ENCODE results near the gene IRAG1. TPM values are rescaled to one million over a fixed set of nuclear protein-coding genes. Genes with fewer than 3 reads are reported as not detected.
"Not testable (repeated sequence)": the region's sequence is repeated elsewhere in the genome, so short reads cannot be mapped to it uniquely, and the experiment has no call there.

Gene IRAG1
- total RNA-seq, 1 experiment from 2014 or later = 0.02 TPM

- DNase-seq (ENCODE audit: low read depth) = no peak
Observed at GRCh38 chr11:10708131-10708530, 14.6 kb upstream of the IRAG1 start.

GRCh38 chr11:10701982-10702381, 8.4 kb upstream of the IRAG1 start:
- no peak for DNase-seq (ENCODE audit: low read depth)

- no peak for DNase-seq (ENCODE audit: low read depth)
Observed at GRCh38 chr11:10699072-10699471, 5.5 kb upstream of the IRAG1 start.

GRCh38 chr11:10697323-10697620, 3.7 kb upstream of the IRAG1 start:
- DNase-seq (ENCODE audit: low read depth) = no peak

- DNase-seq (ENCODE audit: low read depth) = no peak
Observed at GRCh38 chr11:10696468-10697322, 3.1 kb upstream of the IRAG1 start.

GRCh38 chr11:10695833-10696232, 2.3 kb upstream of the IRAG1 start:
- no peak for DNase-seq (ENCODE audit: low read depth)

GRCh38 chr11:10694486-10695239, 1.1 kb upstream of the IRAG1 start:
- DNase-seq (ENCODE audit: low read depth) = no peak

GRCh38 chr11:10692531-10693115, 932 bp downstream of the IRAG1 start:
- DNase-seq (ENCODE audit: low read depth) = no peak

GRCh38 chr11:10688401-10688800, 5.2 kb downstream of the IRAG1 start:
- DNase-seq (ENCODE audit: low read depth) = peak; percentile 70

- no peak for DNase-seq (ENCODE audit: low read depth)
Observed at GRCh38 chr11:10686311-10686710, 7.2 kb downstream of the IRAG1 start.

- no peak for DNase-seq (ENCODE audit: low read depth)
Observed at GRCh38 chr11:10683429-10683828, 10.1 kb downstream of the IRAG1 start.

- no peak for DNase-seq (ENCODE audit: low read depth)
Observed at GRCh38 chr11:10680956-10681487, 12.5 kb downstream of the IRAG1 start.

- not testable (repeated sequence) for DNase-seq (ENCODE audit: low read depth)
Observed at GRCh38 chr11:10680279-10680678, 13.3 kb downstream of the IRAG1 start.

GRCh38 chr11:10679644-10680043, 13.9 kb downstream of the IRAG1 start:
- no peak for DNase-seq (ENCODE audit: low read depth)

- DNase-seq (ENCODE audit: low read depth) = no peak
Observed at GRCh38 chr11:10678101-10678500, 15.5 kb downstream of the IRAG1 start.

GRCh38 chr11:10676919-10677318, 16.6 kb downstream of the IRAG1 start:
- DNase-seq (ENCODE audit: low read depth) = no peak

GRCh38 chr11:10674911-10675440, 18.6 kb downstream of the IRAG1 start:
- no peak for DNase-seq (ENCODE audit: low read depth)

- DNase-seq (ENCODE audit: low read depth) = no peak
Observed at GRCh38 chr11:10674440-10674855, 19.1 kb downstream of the IRAG1 start.

GRCh38 chr11:10673501-10674062, 20.0 kb downstream of the IRAG1 start:
- no peak for DNase-seq (ENCODE audit: low read depth)

GRCh38 chr11:10670099-10670498, 23.5 kb downstream of the IRAG1 start:
- no peak for DNase-seq (ENCODE audit: low read depth)

GRCh38 chr11:10669258-10670033, 24.1 kb downstream of the IRAG1 start:
- DNase-seq (ENCODE audit: low read depth) = no peak

Measured in HT1080 (cell line).